ENCODE data around the gene FAM25C.
"Not testable (repeated sequence)": the region's sequence is repeated elsewhere in the genome, so short reads cannot be mapped to it uniquely, and the experiment has no call there.

DNA sequence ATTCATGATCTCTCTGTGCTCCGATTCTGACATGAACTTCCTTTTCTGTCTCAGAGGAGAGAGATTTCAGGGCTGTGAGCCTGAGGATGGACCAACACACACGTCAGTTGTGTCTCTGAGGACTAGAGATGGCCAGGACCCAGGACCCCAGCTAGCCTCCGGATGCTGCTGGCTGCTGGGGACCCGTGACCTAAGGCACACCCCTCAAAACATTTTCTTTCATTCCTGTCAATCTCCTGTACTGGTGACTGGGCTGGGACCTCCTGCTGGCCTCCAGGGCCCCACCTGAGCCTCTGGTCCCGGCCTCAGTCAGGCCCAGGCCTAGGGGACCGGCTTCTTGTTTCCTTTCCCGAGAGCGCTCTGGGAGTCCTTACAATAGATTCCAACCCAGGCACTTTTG lies 42.4 kb downstream of the FAM25C start:
- not testable (repeated sequence) for TF ChIP-seq POLR2A (IDR thresholded peaks at IDR 0.05; ENCODE audit: low read depth, low read length); RCOR1 (IDR thresholded peaks at IDR 0.05; ENCODE audit: insufficient replicate concordance, low read length); MXI1 (IDR thresholded peaks at IDR 0.05; ENCODE audit: borderline replicate concordance, low read depth, low read length); NFE2L2 (IDR thresholded peaks at IDR 0.05; ENCODE audit: low read depth, low read length); RAD21 (IDR thresholded peaks at IDR 0.05; ENCODE audit: low read length); BHLHE40 (IDR thresholded peaks at IDR 0.05; ENCODE audit: low read depth, low read length); MAZ (IDR thresholded peaks at IDR 0.05; ENCODE audit: borderline replicate concordance, low read depth, low read length); CEBPB (IDR thresholded peaks at IDR 0.05; ENCODE audit: low read depth, low read length); SMC3 (IDR thresholded peaks at IDR 0.05; ENCODE audit: low read depth, low read length); MAFK (IDR thresholded peaks at IDR 0.05; ENCODE audit: low read depth, low read length); RFX5 (IDR thresholded peaks at IDR 0.05; ENCODE audit: low read depth, low read length); FOS (IDR thresholded peaks at IDR 0.05; ENCODE audit: low read depth, low read length)
- TF ChIP-seq, protein P1, sequence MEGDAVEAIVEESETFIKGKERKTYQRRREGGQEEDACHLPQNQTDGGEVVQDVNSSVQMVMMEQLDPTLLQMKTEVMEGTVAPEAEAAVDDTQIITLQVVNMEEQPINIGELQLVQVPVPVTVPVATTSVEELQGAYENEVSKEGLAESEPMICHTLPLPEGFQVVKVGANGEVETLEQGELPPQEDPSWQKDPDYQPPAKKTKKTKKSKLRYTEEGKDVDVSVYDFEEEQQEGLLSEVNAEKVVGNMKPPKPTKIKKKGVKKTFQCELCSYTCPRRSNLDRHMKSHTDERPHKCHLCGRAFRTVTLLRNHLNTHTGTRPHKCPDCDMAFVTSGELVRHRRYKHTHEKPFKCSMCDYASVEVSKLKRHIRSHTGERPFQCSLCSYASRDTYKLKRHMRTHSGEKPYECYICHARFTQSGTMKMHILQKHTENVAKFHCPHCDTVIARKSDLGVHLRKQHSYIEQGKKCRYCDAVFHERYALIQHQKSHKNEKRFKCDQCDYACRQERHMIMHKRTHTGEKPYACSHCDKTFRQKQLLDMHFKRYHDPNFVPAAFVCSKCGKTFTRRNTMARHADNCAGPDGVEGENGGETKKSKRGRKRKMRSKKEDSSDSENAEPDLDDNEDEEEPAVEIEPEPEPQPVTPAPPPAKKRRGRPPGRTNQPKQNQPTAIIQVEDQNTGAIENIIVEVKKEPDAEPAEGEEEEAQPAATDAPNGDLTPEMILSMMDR (conservative IDR thresholded peaks at IDR 0.05; ENCODE audit: low read depth, low read length) = not testable (repeated sequence)
- TF ChIP-seq, protein P2, sequence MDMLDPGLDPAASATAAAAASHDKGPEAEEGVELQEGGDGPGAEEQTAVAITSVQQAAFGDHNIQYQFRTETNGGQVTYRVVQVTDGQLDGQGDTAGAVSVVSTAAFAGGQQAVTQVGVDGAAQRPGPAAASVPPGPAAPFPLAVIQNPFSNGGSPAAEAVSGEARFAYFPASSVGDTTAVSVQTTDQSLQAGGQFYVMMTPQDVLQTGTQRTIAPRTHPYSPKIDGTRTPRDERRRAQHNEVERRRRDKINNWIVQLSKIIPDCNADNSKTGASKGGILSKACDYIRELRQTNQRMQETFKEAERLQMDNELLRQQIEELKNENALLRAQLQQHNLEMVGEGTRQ (IDR thresholded peaks at IDR 0.05; ENCODE audit: low read depth, low read length) = not testable (repeated sequence)

Measured in IMR-90 (cell line).